Kidney epithelial cell (primary cell): ENCODE measurements around the gene MRM3. TPM values are rescaled to one million over a fixed set of nuclear protein-coding genes. Genes with fewer than 3 reads are reported as not detected.

Experiments
- DNase-seq: peaks from one replicate; pipeline ENCODE4 v3.0.0-alpha.2; 2010; ENCODE audit warnings: low read depth
- H3K27me3 ChIP-seq: 2 replicates; pipeline ENCODE4 v1.6.0; 2011; ENCODE audit warnings: low read length; ENCODE audit not compliant: control insufficient read depth, insufficient read depth
- H3K36me3 ChIP-seq: 2 replicates; pipeline ENCODE4 v1.5.1; 2011; ENCODE audit warnings: low read length; ENCODE audit not compliant: control insufficient read depth, insufficient read depth
- H3K4me3 ChIP-seq: 2 replicates; pipeline ENCODE4 v1.5.1; 2011; ENCODE audit warnings: low read depth, mild to moderate bottlenecking, control low read depth, low read length
- total RNA-seq: library from RNA; depleted of rRNA; stranded (reverse); fragments of >200 nt; gene quantifications from 2 replicates; pipeline ENCODE4 v1.2.3, GENCODE V29; 2015
- TF ChIP-seq, protein P1 (sequence below): IDR thresholded peaks from 2 replicates; pipeline ENCODE4 v1.5.1; 2011; ENCODE audit warnings: mild to moderate bottlenecking, moderate library complexity, low read length, control low read depth, inconsistent platforms; ENCODE audit not compliant: insufficient read depth, poor library complexity, severe bottlenecking

Gene MRM3
- total RNA-seq, 1 donor from 2014 or later, result 28.0 TPM

DNA sequence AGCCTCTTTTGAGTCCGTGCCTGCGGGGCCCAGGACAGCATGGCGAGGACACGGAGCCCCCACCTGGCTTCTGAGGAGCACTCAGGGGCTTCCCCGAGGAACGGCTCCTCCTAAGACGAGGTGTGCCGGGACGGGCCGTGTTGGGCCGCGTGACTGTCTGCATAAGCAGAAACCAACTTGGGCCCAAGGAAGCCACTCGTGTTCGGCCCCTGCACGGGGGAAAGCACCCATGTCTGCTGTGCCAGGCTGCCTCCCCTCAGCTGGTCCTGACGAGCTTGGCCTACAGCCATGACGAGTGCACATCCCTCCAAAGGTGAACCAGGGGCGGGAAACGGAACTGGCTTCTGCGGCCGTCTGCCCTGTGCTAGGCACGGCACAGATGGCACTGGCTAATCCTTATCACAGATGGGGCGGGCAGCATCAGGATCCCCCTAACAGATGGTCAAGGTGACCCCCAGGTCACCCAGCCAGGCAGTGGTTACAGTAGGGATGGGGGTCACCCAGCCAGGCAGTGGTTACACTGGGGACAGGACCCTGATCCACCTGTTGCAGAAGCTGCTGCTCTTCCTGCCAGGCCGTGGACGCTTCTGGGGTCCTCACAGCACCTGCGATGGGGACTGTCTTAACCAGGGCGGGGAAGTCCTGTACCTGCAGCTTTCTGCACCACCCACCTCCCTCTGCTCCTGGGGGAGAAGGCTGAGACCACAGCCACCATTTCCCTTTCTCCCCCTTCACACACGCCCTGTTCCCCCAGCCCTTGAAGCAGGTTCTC lies 25.6 kb downstream of the MRM3 start:
- H3K36me3 ChIP-seq, result peaks cover 2% of the 10 kb centered on the region
- TF ChIP-seq, protein P1, sequence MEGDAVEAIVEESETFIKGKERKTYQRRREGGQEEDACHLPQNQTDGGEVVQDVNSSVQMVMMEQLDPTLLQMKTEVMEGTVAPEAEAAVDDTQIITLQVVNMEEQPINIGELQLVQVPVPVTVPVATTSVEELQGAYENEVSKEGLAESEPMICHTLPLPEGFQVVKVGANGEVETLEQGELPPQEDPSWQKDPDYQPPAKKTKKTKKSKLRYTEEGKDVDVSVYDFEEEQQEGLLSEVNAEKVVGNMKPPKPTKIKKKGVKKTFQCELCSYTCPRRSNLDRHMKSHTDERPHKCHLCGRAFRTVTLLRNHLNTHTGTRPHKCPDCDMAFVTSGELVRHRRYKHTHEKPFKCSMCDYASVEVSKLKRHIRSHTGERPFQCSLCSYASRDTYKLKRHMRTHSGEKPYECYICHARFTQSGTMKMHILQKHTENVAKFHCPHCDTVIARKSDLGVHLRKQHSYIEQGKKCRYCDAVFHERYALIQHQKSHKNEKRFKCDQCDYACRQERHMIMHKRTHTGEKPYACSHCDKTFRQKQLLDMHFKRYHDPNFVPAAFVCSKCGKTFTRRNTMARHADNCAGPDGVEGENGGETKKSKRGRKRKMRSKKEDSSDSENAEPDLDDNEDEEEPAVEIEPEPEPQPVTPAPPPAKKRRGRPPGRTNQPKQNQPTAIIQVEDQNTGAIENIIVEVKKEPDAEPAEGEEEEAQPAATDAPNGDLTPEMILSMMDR, result no peak
- DNase-seq, result no peak
- H3K4me3 ChIP-seq, result no peak overlapping the region
- no peaks in the 10 kb centered on the region for H3K27me3 ChIP-seq

DNA sequence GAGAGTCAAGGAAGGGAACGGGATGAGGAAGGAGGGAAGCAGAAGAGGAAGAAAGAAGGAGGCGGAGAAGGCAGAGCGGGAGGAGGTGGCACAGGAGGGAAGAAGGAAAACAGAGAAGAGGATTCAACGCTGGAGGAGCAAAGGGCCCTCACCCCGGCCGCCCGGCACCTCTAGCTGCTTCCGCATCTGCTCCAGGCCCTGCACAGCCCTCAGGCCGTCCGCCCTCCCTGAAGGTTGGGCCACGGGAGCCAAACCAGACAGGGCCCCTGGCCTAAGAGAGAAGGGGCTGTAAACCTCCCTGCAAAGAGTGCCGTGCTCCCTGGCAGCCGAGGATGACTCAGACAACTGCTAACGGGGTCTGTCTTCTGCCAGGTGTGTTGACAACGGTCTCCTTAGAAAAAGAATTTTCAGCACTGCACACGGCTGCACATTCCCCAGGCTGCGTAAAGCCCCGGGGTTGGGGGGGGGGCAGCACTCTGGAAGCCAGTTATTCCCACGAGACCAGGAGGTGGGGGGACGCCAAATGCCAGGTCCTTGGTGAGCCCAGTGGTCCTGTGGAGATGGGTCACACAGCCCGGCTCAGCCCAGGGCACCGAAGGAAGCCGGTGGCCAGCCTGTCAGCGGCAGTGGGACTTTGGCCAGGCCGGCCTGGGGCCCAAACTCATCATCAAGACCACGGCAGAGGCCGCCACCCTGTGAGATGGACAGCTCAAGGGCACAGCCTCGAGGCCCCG lies 29.1 kb downstream of the MRM3 start:
- TF ChIP-seq, protein P1, result no peak
- Histone ChIP-seq H3K27me3 (no peaks in the 10 kb centered on the region), H3K4me3 (no peak overlapping the region), H3K36me3 (peaks cover 2% of the 10 kb centered on the region)
- no peak for DNase-seq

DNA sequence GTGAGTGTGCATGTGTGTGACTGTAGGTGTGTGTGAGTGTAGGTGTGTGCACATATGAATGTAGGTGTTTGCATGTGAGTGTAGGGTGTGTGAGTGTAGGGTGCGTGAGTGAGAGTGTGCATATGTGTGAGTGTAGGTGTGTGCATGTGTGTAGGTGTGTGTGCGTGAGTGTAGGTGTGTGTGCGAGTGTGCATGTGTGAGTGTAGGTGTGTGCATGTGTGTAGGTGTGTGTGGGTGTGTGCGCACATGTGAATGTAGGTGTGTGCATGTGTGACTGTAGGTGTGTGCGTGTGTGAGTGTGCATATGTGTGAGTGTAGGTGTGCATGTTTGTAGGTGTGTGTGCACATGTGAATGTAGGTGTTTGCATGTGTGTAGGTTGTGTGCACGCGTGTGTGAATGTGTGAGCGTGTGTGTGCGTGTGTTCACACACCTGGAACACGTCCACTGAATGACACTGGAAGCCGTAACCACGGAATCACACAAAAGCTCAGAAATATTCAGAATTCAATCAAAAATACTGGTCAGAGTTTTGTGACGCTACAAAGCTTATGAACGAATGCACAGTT lies 30.6 kb downstream of the MRM3 start:
- no peak for DNase-seq
- Histone ChIP-seq H3K27me3 (no peaks in the 10 kb centered on the region), H3K4me3 (no peak overlapping the region), H3K36me3 (peaks cover 2% of the 10 kb centered on the region)
- TF ChIP-seq, protein P1, result no peak

DNA sequence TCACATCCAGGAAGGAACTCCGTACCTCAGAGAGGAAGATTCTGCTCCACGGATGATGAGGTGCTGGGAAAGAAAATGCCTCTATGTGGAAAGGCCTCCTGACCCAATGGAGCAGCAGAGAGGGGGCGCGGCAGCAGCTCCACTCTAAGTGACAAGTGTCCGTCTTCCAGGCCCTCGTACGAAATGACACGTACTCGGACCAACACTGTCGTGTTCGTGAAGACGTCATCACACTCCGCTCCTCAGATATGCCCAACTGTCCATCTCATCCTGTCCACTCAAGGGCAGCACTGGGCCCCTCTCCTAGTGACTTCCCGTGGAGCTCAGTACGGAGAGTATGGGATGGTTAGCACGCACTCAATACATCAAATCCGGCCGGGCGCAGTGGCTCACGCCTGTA lies 32.2 kb downstream of the MRM3 start:
- TF ChIP-seq, protein P1, result no peak

DNA sequence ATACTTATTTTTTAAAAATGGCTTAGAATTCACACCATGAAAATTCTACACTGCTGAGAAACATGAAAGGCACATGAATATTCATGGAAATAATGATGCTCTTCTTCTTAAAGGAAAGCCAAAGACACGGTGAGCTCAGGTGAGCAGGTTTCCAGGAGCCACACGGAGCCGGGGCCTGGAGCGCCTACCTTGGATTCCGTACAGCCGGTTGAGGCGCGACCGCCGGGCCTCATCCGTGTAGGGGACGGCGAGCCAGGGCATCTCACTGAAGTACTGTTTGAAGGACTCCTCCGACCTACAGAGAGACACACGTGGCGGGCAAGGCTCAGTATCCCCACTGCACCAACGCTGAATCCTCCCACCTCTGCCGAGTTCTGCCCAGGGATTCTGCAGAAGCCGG lies 37.1 kb downstream of the MRM3 start:
- TF ChIP-seq, protein P1, result no peak
- peaks cover 2% of the 10 kb centered on the region for H3K36me3 ChIP-seq
- DNase-seq, result no peak
- H3K27me3 ChIP-seq, result no peaks in the 10 kb centered on the region
- H3K4me3 ChIP-seq, result no peak overlapping the region

More for the DNA sequence above, 32.2 kb downstream of the MRM3 start:
- Histone ChIP-seq H3K4me3 (no peak overlapping the region), H3K27me3 (no peaks in the 10 kb centered on the region), H3K36me3 (peaks cover 2% of the 10 kb centered on the region)
- DNase-seq, result no peak
